Measurements from ENCODE around the gene ST6GALNAC5. TPM values are rescaled to one million over a fixed set of nuclear protein-coding genes. Genes with fewer than 3 reads are reported as not detected.

ST6GALNAC5 gene
- total and polyA plus RNA-seq, 10 of the 15 experiments (the other 5 are each of a cell fraction or from before 2014, with no cell fraction given) = under 0.01 to 1.8 (median 0.07) TPM; not detected in 6

DNA sequence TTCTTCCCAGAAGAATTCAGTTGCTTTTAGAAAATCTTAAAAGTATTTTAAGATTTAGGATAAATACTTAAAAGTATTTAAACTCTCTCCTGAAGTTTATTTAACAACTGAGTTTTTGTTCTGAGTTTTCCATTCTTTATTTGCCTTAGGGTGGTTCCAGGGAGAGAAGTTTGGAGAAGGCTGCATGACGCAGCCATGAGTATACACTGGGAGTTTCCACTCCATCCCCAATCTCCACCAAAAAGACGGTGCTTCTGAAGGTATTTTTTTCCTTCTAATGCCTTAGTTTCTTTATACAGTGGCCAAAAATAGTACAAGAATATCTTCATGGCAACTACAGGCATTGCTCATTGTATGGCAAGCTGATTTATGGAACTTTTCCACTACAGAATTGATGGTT, 122.7 kb downstream of the ST6GALNAC5 start:
- no peaks in the 10 kb centered on the region for H4K20me1 ChIP-seq (ENCODE audit: control insufficient read depth, insufficient read depth)
- RAD21 ChIA-PET (ENCODE audit: unreplicated experiment) = no interaction called here
- POLR2A ChIA-PET = no interaction called here
- CTCF ChIA-PET = no interaction called here
- H2AFZ ChIP-seq (ENCODE audit: control insufficient read depth, low read depth, low read length) = no peak overlapping the region
- SMC1A ChIA-PET (ENCODE audit: uncharacterized antibody, unreplicated experiment) = interaction anchor here (5.5 kb wide), 1 partner anchor 17 kb away, joined by 25 read pairs; no protein-coding TSS in a partner anchor
- BruUV-seq (replicated peaks) = no TSS peak
- no peak for ATAC-seq
- no peaks in the 10 kb centered on the region for H3K36me3 ChIP-seq (ENCODE audit: control insufficient read depth in 2 of 2, insufficient read depth in 2 of 2, low read length in 1 of 2)
- H3K79me2 ChIP-seq (ENCODE audit: control insufficient read depth, insufficient read depth, low read length) = no peaks in the 10 kb centered on the region
- H3K4me2 ChIP-seq (ENCODE audit: control insufficient read depth, insufficient read depth) = no peak overlapping the region
- no peak for FAIRE-seq
- 5% methylated on average over 2 of the region's 2 CpGs for WGBS (ENCODE audit: insufficient coverage, insufficient replicate concordance, low lambda C conversion rate, missing lambda C conversion rate)
- in situ Hi-C loops (cut with MboI) = no loop called here
- no peak overlapping the region for H3K9ac ChIP-seq (ENCODE audit: control insufficient read depth, insufficient read depth, low read length)
- intact Hi-C loops (cut with micrococcal nuclease; ENCODE audit: unreplicated experiment) = no loop called here
- H3K27me3 ChIP-seq (replicated peaks in 1 of 2; ENCODE audit: control insufficient read depth in 2 of 2, insufficient read depth in 2 of 2, low read length in 1 of 2) = no peaks in the 10 kb centered on the region
- no peak overlapping the region for H3K4me3 ChIP-seq
- H3K9me3 ChIP-seq (replicated peaks; ENCODE audit: control insufficient read depth, insufficient read depth, low read length) = no peaks in the 10 kb centered on the region
- H3K27ac ChIP-seq (ENCODE audit: control insufficient read depth, insufficient read depth) = no peak overlapping the region
- TF ChIP-seq, protein P1, sequence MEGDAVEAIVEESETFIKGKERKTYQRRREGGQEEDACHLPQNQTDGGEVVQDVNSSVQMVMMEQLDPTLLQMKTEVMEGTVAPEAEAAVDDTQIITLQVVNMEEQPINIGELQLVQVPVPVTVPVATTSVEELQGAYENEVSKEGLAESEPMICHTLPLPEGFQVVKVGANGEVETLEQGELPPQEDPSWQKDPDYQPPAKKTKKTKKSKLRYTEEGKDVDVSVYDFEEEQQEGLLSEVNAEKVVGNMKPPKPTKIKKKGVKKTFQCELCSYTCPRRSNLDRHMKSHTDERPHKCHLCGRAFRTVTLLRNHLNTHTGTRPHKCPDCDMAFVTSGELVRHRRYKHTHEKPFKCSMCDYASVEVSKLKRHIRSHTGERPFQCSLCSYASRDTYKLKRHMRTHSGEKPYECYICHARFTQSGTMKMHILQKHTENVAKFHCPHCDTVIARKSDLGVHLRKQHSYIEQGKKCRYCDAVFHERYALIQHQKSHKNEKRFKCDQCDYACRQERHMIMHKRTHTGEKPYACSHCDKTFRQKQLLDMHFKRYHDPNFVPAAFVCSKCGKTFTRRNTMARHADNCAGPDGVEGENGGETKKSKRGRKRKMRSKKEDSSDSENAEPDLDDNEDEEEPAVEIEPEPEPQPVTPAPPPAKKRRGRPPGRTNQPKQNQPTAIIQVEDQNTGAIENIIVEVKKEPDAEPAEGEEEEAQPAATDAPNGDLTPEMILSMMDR (IDR thresholded peaks at IDR 0.05 in 2 of 3, conservative IDR thresholded peaks at IDR 0.05 in 1 of 3; ENCODE audit: control insufficient read depth in 2 of 3, extremely low read depth in 1 of 3, insufficient read depth in 1 of 3, low read depth in 3 of 3, low read length in 3 of 3) = no peak
- TF ChIP-seq EED (IDR thresholded peaks at IDR 0.05; ENCODE audit: low read depth) = no peak
- no peak for TF ChIP-seq SMARCA5 (IDR thresholded peaks at IDR 0.05)
- TF ChIP-seq, protein P2, sequence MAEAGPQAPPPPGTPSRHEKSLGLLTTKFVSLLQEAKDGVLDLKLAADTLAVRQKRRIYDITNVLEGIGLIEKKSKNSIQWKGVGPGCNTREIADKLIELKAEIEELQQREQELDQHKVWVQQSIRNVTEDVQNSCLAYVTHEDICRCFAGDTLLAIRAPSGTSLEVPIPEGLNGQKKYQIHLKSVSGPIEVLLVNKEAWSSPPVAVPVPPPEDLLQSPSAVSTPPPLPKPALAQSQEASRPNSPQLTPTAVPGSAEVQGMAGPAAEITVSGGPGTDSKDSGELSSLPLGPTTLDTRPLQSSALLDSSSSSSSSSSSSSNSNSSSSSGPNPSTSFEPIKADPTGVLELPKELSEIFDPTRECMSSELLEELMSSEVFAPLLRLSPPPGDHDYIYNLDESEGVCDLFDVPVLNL (IDR thresholded peaks at IDR 0.05; ENCODE audit: low read depth, low read length) = no peak
- TF ChIP-seq TBL1XR1 (IDR thresholded peaks at IDR 0.05; ENCODE audit: low read depth, low read length) = no peak
- TF ChIP-seq, protein P3, sequence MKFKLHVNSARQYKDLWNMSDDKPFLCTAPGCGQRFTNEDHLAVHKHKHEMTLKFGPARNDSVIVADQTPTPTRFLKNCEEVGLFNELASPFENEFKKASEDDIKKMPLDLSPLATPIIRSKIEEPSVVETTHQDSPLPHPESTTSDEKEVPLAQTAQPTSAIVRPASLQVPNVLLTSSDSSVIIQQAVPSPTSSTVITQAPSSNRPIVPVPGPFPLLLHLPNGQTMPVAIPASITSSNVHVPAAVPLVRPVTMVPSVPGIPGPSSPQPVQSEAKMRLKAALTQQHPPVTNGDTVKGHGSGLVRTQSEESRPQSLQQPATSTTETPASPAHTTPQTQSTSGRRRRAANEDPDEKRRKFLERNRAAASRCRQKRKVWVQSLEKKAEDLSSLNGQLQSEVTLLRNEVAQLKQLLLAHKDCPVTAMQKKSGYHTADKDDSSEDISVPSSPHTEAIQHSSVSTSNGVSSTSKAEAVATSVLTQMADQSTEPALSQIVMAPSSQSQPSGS (IDR thresholded peaks at IDR 0.05; ENCODE audit: low read length) = no peak
- TF ChIP-seq NBN (IDR thresholded peaks at IDR 0.05) = no peak
- TF ChIP-seq, protein P4, sequence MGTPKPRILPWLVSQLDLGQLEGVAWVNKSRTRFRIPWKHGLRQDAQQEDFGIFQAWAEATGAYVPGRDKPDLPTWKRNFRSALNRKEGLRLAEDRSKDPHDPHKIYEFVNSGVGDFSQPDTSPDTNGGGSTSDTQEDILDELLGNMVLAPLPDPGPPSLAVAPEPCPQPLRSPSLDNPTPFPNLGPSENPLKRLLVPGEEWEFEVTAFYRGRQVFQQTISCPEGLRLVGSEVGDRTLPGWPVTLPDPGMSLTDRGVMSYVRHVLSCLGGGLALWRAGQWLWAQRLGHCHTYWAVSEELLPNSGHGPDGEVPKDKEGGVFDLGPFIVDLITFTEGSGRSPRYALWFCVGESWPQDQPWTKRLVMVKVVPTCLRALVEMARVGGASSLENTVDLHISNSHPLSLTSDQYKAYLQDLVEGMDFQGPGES (IDR thresholded peaks at IDR 0.05) = no peak
- TF ChIP-seq SREBF2 (IDR thresholded peaks at IDR 0.05; ENCODE audit: low read length) = no peak
- TF ChIP-seq SMAD5 (IDR thresholded peaks at IDR 0.05; ENCODE audit: low read depth) = no peak
- no peak for TF ChIP-seq ZNF24 (IDR thresholded peaks at IDR 0.05)
- no peak for TF ChIP-seq NR2C1 (IDR thresholded peaks at IDR 0.05)
- TF ChIP-seq CREB1 (IDR thresholded peaks at IDR 0.05; ENCODE audit: low read depth) = no peak
- H3K4me1 ChIP-seq (ENCODE audit: control insufficient read depth, insufficient read depth, low read length) = no peaks in the 10 kb centered on the region
- DNase-seq (ENCODE audit: low read depth, low spot score) = no peak
